GM12891 (cell line): ENCODE data around the gene SSU72.

Experiments
- PAX5 ChIP-seq: IDR thresholded peaks from 2 replicates; pipeline ENCODE4 v1.6.1; 2011; ENCODE audit warnings: low read length, moderate library complexity, mild to moderate bottlenecking; ENCODE audit not compliant: insufficient read depth, severe bottlenecking
- POLR2A ChIP-seq: IDR thresholded peaks from 2 replicates; pipeline ENCODE4 v1.6.1; 2011; ENCODE audit warnings: low read depth, low read length, control low read depth
- TAF1 ChIP-seq: IDR thresholded peaks from 2 replicates; pipeline ENCODE4 v1.6.1; 2011; ENCODE audit warnings: low read depth, low read length, control low read depth

DNA sequence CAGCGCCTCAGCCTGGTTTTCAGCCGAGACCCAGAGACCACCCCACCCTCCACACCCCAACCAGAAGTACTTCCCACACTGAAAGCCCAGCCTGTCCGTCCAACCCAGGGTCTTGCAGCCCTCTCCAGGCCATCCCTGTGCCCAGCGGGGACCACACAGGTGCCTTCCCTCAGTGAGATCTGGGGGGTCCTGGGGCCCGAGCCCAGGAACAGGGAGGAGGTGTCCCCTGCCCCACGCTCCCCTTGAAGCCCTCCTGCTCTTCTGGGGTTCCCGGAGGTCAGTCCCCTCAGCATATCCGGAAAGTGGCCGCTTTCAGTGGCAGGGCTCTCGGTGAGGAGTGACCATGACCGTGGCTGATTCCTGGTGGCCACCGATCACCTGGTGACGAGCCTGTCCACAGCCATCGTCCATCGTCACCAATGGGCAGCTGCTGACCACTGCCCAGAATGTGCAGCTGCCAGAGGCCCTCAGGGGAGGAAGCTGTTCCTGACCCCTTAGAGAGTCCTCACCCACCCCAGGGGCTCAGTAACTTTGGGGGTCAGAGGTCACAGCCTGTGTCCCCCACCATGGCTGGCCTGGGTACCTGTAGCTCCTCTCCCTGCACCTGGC is 37.6 kb downstream of the SSU72 start:
- TF ChIP-seq TAF1, result no peak
- TF ChIP-seq POLR2A, result no peak
- no peak for TF ChIP-seq PAX5
